OCI-LY7 (cell line): Measurements from ENCODE around the gene ANKFN1.

Experiments
- CTCF ChIP-seq: fragments of 200-600 bp; sonication (generic); conservative IDR thresholded peaks from 2 replicates; pipeline ENCODE4 v1.5.1; 2014; ENCODE audit warnings: mild to moderate bottlenecking, antibody characterized with exemption, low read length, moderate library complexity, mixed read lengths
- EZH2phosphoT487 ChIP-seq: fragments of 200-600 bp; sonication (generic); IDR thresholded peaks from 2 replicates; pipeline ENCODE4 v1.6.1; 2018; ENCODE audit warnings: low read depth, borderline replicate concordance, mild to moderate bottlenecking, mixed run types, antibody characterized with exemption, low read length, moderate library complexity, mixed read lengths

DNA sequence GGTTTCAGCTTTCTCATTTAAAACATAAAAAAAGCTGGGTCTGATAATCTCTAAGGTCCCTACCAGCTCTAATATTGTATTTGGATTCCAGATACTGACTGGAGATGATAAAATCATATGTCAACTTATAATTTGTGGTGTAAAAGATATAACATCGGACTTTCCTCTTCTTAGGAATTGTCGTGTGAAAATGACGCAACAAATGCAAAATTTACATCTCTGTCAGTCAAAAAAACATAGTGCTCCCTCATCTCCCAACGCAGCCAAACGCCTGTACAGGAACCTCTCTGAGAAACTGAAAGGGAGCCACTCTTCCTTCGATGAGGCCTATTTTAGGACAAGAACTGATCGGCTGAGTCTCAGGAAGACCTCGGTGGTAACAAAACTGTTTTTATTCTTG is 197.3 kb downstream of the ANKFN1 start:
- TF ChIP-seq CTCF = no peak
- no peak for TF ChIP-seq EZH2phosphoT487
